Esophagus squamous epithelium (tissue), 4 donors: ENCODE data around the gene PTPRN2.

Experiments
- POLR2A ChIP-seq, 4 donors: fragments of 450-650 bp; IDR thresholded peaks; one replicate each; pipeline ENCODE4 v1.6.1; 2017; ENCODE audit warnings: antibody characterized with exemption in 4 of 4, mild to moderate bottlenecking in 4 of 4, moderate library complexity in 3 of 4
- TF ChIP-seq, protein P1 (sequence below), 6 experiments: fragments of 450-650 bp in 4 of 6; fragments of 200-600 bp in 2 of 6; sonication (generic) in 2 of 6; IDR thresholded peaks; one replicate each; pipeline ENCODE4 v1.5.1; 2016 to 2019; ENCODE audit warnings: antibody characterized with exemption in 6 of 6, mild to moderate bottlenecking in 4 of 6, moderate library complexity in 4 of 6

GRCh38 chr7:158492367-158492764 lies 95.3 kb downstream of the PTPRN2 start:
- TF ChIP-seq, protein P1, sequence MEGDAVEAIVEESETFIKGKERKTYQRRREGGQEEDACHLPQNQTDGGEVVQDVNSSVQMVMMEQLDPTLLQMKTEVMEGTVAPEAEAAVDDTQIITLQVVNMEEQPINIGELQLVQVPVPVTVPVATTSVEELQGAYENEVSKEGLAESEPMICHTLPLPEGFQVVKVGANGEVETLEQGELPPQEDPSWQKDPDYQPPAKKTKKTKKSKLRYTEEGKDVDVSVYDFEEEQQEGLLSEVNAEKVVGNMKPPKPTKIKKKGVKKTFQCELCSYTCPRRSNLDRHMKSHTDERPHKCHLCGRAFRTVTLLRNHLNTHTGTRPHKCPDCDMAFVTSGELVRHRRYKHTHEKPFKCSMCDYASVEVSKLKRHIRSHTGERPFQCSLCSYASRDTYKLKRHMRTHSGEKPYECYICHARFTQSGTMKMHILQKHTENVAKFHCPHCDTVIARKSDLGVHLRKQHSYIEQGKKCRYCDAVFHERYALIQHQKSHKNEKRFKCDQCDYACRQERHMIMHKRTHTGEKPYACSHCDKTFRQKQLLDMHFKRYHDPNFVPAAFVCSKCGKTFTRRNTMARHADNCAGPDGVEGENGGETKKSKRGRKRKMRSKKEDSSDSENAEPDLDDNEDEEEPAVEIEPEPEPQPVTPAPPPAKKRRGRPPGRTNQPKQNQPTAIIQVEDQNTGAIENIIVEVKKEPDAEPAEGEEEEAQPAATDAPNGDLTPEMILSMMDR (IDR thresholded peaks at IDR 0.05): no peak
- TF ChIP-seq POLR2A (IDR thresholded peaks at IDR 0.05): no peak
